ENCODE results near the gene NHS.

GRCh38 chrX:17374619-17375366 lies at the start of gene NHS:
- TF ChIP-seq CTCF (IDR thresholded peaks at IDR 0.05) (peak in 2 of 3 experiments; percentile 35 to 42), POLR2A (IDR thresholded peaks at IDR 0.05) (no peak)
